ENCODE measurements around the gene EMX1.

Gene EMX1

GRCh38 chr2:72961036-72961720, 43.9 kb downstream of the EMX1 start:
- DNase-seq: no peak

- DNase-seq: no peak
Measured at GRCh38 chr2:72961853-72962468, 44.6 kb downstream of the EMX1 start.

GRCh38 chr2:72962911-72963310, 45.6 kb downstream of the EMX1 start:
- DNase-seq: no peak

DNA sequence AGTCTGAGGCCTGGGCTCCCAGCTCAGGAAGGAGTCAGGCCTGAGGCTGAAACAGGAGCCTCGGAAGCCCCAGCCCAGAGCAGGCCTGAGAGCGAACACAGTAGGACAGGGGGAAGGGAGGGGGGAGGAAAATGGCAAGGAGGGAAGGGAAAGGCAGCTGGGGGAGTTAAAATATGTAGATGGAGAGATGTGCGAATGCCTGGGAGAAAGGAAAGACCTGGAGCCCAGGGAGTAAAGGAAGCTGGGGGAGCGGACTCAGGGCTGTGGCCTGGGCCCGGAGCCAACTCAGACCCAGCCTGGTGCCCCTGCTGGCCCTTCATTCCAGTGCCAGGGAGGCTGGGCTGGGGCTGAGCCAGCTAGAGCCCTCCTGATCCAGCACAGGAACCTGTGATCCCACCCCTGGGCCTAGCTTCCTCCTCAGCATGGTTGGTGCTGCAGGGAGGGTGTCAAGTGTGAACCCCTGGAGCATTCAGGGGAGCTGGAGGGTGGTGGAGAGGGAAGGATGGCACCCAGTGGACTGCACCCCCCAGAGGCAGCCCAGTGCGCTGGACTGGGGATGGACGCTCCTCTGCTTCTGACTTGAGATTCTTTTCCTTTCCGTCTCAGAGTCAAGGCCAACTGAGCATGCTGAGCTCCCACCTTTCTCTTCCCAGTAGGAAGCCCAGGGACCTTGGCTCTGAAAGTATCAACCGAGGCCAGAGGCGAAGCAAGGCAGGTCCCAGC, 46.3 kb downstream of the EMX1 start:
- DNase-seq: no peak

GRCh38 chr2:72964146-72964525, 46.8 kb downstream of the EMX1 start:
- DNase-seq: no peak

DNA sequence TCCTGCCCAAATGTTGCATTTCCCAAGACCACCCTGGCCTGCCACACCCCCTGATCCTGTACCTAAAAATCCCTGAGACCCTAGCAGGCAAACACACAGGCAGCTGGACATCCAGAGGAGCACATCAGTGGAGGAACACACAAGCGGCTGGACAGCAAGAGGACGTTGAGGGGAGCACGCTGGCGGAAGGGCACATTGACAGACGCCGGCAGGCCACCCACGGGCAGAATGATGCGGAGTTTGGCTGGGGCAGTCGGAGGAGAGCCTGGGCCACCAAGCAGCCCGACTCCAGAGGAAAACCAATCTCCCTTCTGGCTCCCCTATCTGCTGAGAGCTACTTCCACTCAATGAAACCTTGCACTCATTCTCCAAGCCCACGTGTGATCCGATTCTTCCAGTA, 47.7 kb downstream of the EMX1 start:
- no peak for DNase-seq

DNA sequence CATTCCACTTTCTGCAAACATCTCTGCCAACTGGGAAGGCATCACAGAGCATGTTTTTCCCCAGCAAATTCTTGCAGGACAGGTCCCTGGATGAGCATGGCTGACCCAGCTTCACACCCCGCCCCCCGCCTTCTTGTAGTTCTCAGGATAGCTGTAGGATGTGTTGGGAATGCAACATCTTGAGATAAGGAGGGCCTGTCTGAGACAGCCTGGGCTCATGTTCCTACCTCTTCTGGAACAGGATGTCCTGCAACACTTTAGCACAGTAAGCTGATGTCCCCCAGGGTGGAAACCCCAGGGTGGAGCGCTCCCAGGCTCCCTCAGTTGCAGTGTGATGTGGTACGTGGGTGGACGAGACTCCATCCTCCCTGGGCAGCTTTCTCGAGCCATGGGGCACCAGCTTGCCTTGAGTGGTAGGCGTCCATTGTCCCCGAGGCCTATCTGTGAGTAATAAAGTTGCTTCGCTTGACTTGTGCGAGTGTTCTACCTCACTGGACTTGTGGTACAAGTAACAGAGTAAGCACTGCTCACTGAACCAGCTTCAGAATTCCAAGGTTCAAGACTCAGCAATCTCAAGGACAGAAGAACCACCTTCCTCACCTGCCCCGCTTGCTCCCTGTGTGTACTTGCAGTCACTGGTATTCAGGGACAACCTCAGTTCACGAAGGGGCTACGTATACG, 48.6 kb downstream of the EMX1 start:
- no peak for DNase-seq

- no peak for DNase-seq
Measured at GRCh38 chr2:72968286-72968685, 51.0 kb downstream of the EMX1 start.

DNA sequence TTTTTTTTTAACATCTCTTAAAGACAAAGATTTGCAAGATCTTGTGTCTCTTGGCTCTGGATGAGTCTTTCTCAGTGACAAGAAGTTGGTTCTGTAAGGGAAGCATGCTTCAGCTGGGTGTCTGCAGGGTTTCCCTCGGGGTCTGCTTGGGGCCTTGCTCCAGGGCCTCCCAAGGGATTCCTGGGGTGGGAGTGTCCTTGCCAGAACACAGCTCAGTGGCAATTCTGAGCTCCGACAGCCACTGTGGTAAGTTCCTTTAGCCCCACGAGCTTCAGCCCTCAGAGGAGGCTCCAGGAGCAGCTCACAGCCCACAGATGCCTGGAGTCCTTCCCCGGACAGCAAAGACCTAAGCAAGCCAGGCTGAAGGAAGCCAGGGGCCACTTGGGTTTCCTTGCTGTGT, 52.4 kb downstream of the EMX1 start:
- no peak for DNase-seq

DNA sequence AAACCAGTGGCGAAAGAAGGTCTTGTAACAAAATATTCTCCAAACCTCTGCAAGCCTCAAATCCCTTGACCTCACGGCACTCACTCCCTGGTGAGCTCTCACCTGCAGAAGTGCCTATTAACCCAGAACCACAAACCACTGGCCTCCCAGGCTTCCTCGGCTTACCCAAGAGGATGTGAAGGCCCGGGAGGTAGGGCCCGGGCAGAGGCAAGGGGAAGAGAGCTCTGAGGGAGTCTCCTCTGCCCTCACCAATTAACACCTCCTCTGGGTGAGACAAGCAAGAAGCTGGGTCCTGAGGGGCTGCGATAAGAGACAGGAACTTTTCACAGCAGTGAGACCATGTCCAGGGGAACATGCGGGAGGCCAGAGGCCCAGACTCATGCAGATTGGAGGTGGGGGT, 53.7 kb downstream of the EMX1 start:
- DNase-seq: no peak

- DNase-seq: no peak
Measured at GRCh38 chr2:72972352-72973136, 55.2 kb downstream of the EMX1 start.

DNA sequence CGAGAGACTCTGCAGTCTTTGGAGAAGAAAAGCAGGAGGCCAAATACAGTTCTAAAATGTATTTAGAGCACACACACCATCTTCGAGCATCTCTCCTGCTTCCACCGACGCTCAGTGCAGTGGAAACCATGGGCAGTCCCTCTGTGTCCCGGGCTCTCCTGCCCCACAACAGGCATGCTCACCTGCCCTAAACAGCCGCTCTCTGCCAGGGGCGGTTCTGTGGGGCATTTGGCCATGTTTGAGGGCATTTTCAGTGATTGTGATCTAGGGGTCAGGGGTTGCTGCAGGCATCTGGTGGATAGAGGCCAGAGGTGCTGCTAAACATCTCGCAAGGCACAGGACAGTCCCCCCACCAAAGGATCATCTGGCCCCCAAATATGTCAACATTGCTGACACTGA, 55.8 kb downstream of the EMX1 start:
- DNase-seq: no peak

- no peak for DNase-seq
Measured at GRCh38 chr2:72973566-72974435, 56.5 kb downstream of the EMX1 start.

DNA sequence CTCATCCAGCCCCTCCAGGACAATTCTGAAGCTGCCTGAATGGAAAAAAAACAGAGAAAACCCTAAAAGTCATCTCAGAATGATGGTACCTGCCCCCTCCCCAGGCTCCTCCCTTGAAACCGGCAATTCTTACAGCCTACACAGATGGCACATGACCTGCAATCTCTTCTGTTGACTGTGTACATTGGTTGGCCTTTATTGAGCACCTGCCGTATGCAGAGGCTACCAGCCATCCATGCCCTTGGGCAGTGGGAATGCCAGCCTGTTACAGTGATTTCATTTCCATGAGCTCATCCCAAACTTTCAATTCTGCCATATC, 57.1 kb downstream of the EMX1 start:
- DNase-seq: no peak

GRCh38 chr2:72975017-72975416, 57.7 kb downstream of the EMX1 start:
- no peak for DNase-seq

DNA sequence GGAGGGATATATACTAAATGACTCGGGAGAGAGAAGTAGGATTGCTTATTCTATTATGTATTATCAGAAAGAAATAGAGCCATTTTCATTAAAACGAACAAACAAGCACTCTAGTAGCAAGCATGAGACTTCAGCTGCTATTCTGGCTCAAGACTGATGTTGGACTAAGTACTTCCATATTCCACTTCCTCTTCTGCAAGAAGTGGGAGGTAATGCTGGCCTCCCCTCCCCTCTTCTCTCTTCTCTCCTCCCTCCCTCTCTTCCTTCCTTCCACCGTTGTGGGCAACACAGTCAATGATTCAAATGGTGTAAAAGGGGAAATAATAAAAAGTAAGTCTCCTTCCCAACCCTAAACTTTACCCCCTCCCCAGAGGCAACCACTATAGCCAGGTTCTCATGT, 62.6 kb downstream of the EMX1 start:
- DNase-seq: no peak

DNA sequence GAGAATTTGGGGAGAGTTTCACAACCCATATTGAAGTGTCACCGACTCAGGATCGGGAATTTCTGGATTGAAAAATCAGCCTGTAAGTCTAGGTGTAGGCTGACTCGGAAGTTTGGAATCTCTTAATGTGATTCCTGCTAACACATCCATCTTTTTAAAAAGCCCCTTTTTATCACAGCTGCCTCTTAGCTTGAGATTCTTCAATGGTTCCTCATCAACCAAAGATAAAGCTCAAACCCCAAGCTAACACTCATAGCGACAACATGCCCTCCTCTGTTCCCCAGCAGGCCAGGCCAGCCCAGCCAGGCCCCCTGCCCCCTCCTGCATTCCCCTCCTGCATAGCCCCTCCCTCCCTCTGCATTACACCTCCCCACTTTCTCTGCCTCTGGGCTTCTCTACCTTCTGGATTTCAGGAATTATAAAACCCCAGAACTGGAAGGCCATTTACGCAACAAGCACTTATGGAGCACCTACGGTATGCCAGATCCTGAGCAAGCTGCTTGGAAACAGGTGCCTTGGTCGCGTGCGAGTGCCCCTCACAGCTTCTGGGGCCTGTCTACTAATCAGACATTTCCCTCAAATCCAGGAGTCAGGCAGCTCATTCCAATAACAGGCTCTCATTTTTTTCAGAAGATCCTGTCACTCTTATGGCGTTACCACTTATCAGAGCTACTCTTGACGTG, 63.4 kb downstream of the EMX1 start:
- no peak for DNase-seq

DNA sequence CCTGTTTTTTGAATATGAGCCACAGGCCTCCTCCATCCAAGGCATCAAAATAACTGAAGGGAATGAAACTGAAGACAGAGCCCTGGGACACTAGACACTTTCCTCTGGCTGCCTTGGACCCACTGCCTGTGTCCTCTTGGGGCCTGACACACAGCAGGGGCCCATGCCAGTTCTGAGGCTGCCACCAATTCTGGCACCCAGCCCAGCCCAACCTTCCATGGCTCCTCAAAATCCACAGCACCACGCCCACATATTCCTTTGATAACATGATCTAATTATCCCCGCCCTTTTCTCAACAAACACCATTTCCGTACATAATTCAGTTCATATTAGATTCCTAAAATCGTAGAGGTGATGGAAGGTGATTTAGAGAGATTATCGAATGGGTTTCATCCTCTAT, 64.2 kb downstream of the EMX1 start:
- no peak for DNase-seq

DNA sequence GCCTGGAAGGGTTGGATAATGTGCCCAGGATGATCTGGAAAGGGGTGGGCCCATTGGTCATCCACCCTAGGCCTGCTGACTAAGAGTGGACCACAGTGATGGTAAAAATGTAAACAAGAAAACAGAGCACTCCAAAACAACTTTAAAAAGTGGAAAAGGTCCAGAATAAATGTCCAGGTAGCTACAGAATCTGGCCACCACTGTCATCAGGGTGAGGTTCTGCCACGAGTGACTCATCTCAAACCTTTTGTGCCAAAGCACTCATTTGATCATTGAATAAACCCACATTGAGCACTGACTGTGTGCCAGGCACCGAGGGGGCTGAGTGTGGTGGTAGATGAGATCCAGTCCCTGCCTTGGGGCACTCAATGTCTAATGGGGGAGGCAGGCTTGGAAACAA, 64.9 kb downstream of the EMX1 start:
- no peak for DNase-seq

DNA sequence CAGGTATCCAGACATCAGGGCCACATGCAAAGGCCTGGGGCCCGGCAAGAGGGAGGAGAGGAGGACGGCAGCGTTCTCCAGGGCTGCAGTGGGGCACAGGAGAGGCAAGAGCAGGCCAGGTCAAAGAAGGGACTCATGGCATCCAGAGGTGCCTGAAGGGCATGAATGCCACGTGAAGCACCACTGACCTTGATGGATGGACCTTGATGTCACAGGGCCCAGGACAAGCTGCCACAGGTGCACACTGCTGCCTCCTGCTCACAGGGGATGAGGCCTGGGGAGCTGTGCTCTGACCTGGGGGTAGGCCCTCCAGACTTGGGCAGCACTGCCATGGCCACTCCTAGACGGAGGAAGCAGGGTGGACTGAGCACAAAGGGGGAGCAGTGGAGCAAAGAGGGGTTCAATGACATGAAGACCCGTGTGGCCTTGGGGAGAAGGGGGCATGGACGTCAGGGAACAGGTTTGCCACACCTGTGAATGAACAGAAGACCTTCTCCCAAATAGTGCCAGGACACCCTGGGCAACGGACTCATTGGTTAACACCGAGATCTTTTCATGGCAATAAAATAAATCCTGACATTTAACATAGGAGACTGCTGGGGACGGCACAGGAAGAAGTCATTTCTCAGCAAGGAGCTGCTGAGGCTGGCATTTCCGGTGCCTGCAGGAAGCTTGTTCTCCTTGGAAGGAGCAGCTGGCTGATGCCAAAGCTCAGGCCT, 65.6 kb downstream of the EMX1 start:
- no peak for DNase-seq
